Measurements from ENCODE around the gene STAG1. TPM values are rescaled to one million over a fixed set of nuclear protein-coding genes. Genes with fewer than 3 reads are reported as not detected.

The STAG1 gene
- total and polyA plus RNA-seq, 8 donors = 7.5 to 105 (median 37.9) TPM

DNA sequence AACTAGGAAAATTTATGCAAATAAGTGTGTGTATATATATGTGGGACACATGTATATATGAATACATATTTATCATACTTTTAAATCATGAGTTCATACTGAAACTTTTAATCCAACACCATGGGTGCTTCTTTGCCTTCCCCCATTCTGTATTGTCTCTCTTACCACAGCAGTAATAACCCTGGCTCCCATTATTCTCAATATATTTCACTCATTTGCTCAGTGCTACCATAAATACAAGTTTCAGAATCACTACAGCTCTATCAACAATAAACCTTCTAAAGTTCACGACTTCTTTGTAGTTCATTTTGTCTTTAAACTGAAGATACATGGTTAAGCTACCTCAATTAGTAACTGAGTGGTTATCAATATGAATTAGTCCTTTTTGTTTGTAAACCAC, 419.9 kb downstream of the STAG1 start:
- no peaks in the 10 kb centered on the region for H3K4me1 ChIP-seq
- WGBS, 5 donors = 72 to 80% (median 75%) methylated on average over 1 of the region's 1 CpG
- no peak overlapping the region for H3K4me3 ChIP-seq
- no peaks in the 10 kb centered on the region for H3K9me3 ChIP-seq
- H3K36me3 ChIP-seq = peaks cover 16 to 74% (median 66%) of the 10 kb centered on the region in 4 donors
- DNase-seq = no peak
- no peak overlapping the region for H3K27ac ChIP-seq
- TF ChIP-seq, protein P1, sequence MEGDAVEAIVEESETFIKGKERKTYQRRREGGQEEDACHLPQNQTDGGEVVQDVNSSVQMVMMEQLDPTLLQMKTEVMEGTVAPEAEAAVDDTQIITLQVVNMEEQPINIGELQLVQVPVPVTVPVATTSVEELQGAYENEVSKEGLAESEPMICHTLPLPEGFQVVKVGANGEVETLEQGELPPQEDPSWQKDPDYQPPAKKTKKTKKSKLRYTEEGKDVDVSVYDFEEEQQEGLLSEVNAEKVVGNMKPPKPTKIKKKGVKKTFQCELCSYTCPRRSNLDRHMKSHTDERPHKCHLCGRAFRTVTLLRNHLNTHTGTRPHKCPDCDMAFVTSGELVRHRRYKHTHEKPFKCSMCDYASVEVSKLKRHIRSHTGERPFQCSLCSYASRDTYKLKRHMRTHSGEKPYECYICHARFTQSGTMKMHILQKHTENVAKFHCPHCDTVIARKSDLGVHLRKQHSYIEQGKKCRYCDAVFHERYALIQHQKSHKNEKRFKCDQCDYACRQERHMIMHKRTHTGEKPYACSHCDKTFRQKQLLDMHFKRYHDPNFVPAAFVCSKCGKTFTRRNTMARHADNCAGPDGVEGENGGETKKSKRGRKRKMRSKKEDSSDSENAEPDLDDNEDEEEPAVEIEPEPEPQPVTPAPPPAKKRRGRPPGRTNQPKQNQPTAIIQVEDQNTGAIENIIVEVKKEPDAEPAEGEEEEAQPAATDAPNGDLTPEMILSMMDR (IDR thresholded peaks at IDR 0.05) = no peak
- TF ChIP-seq EP300 (IDR thresholded peaks at IDR 0.05) = no peak
- TF ChIP-seq POLR2A (IDR thresholded peaks at IDR 0.05) = no peak
- no peak for TF ChIP-seq POLR2AphosphoS5 (IDR thresholded peaks at IDR 0.05)
- intact Hi-C loops (cut with DNase I; ENCODE audit: low total_unique reads) = no loop called here
- H3K27me3 ChIP-seq = no peaks in the 10 kb centered on the region

DNA sequence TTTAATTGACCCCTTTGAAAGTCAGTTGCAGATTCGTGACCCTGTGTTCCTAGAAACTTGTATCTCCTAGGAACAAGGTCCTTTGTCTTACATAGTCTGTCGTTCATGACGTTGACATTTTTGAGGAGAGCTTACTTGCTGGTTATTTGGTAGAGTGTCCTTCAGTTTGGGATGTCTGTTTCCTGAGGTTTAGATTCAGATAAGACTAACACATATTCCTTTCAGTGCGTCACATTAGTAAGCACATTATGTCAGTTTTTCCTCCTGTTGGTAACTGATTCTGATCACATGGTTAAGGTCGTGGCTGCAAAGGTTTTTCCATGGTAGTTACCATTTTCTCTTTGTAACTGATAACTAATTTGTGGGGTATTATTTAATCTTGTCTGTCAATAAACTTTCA, 421.3 kb downstream of the STAG1 start:
- Histone ChIP-seq H3K4me1 (no peaks in the 10 kb centered on the region), H3K4me3 (no peak overlapping the region), H3K27me3 (no peaks in the 10 kb centered on the region), H3K36me3 (peaks cover 15 to 75% (median 65%) of the 10 kb centered on the region in 4 donors), H3K9me3 (no peaks in the 10 kb centered on the region), H3K27ac (no peak overlapping the region)
- WGBS, 5 donors = 81 to 86% (median 84%) methylated on average over 5 of the region's 5 CpGs
- intact Hi-C loops (cut with DNase I; ENCODE audit: low total_unique reads) = no loop called here
- DNase-seq = no peak
- TF ChIP-seq, protein P1 (IDR thresholded peaks at IDR 0.05) = no peak
- no peak for TF ChIP-seq POLR2AphosphoS5 (IDR thresholded peaks at IDR 0.05)
- no peak for TF ChIP-seq POLR2A (IDR thresholded peaks at IDR 0.05)
- no peak for TF ChIP-seq EP300 (IDR thresholded peaks at IDR 0.05)

DNA sequence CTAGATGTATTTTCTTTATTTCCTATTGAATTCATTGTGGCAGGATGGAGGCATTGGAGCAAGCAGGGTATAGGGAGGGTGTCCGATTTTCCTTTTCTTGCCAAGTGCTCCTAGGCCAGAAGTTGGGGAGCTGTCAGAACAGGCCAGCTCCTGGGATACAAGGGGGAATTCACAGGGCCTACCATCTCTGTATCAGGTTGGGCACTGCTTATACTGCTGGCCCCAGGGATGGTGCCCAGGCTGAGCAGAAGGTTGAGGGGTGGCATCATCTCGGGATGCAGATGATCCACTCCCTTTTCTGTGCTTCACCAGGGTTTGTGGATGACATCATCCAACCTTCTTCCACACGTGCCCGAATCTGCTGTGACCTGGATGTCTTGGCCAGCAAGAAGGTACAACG, 422.6 kb downstream of the STAG1 start:
- Histone ChIP-seq H3K4me1 (no peaks in the 10 kb centered on the region), H3K36me3 (peaks cover 15 to 75% (median 60%) of the 10 kb centered on the region in 4 donors), H3K4me3 (no peak overlapping the region), H3K27ac (no peak overlapping the region), H3K27me3 (no peaks in the 10 kb centered on the region), H3K9me3 (no peaks in the 10 kb centered on the region)
- 64 to 89% (median 71%) methylated on average over 5 of the region's 5 CpGs for WGBS, 5 donors
- intact Hi-C loops (cut with DNase I; ENCODE audit: low total_unique reads) = no loop called here
- no peak for DNase-seq
- TF ChIP-seq POLR2A (IDR thresholded peaks at IDR 0.05) = no peak
- TF ChIP-seq, protein P1 (IDR thresholded peaks at IDR 0.05) = no peak
- TF ChIP-seq POLR2AphosphoS5 (IDR thresholded peaks at IDR 0.05) = no peak
- no peak for TF ChIP-seq EP300 (IDR thresholded peaks at IDR 0.05)

DNA sequence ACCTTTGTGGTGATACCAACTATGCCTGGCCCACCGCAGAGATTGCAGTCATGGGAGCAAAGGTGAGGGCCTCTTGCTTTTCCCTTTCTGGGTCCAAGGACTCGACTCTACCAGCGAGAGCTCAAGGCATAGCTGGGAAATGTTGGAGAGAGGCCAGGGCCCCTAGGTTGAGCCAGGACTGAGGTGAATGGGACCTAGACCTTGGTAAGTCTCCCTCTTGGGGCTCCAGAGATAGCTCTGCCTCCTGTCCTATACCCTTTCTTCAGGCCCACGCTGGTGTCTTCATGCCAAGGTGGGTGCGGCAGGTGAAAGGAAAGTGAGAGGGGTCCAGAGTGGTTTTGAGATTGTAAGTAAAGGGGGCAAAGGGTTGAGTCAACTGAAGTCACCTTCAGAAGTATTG, 424.5 kb downstream of the STAG1 start:
- H3K4me3 ChIP-seq = no peak overlapping the region
- peaks cover 15 to 76% (median 51%) of the 10 kb centered on the region in 4 donors for H3K36me3 ChIP-seq
- no peaks in the 10 kb centered on the region for H3K27me3 ChIP-seq
- 95 to 100% (median 97%) methylated on average over 5 of the region's 5 CpGs for WGBS, 5 donors
- no peak for DNase-seq
- H3K4me1 ChIP-seq = no peaks in the 10 kb centered on the region
- TF ChIP-seq POLR2AphosphoS5 (IDR thresholded peaks at IDR 0.05) = no peak
- TF ChIP-seq, protein P1 (IDR thresholded peaks at IDR 0.05) = no peak
- no peak for TF ChIP-seq POLR2A (IDR thresholded peaks at IDR 0.05)
- TF ChIP-seq EP300 (IDR thresholded peaks at IDR 0.05) = no peak
- H3K27ac ChIP-seq = no peak overlapping the region
- peaks cover 0 to 10% (median 5%) of the 10 kb centered on the region in 4 donors for H3K9me3 ChIP-seq
- intact Hi-C loops (cut with DNase I; ENCODE audit: low total_unique reads) = no loop called here

Measured in stomach (tissue), 9 donors.